A549 (cell line): Measurements from ENCODE around the gene UGT1A10. TPM values are rescaled to one million over a fixed set of nuclear protein-coding genes. Genes with fewer than 3 reads are reported as not detected.
"Not testable (repeated sequence)": the region's sequence is repeated elsewhere in the genome, so short reads cannot be mapped to it uniquely, and the experiment has no call there.

Experiments used
- ATAC-seq, 2 experiments: fragments of 200-7000 bp in 1 of 2; fragments of >200 bp in 1 of 2; cut with Nextera tagmentation in 1 of 2; cut with Tn5 transposase in 1 of 2; 3 replicates each; pipeline versions ENCODE4 v1.8.0 to v1.9.1; 2018 to 2020; ENCODE audit warnings: mild to moderate bottlenecking in 1 of 2, moderate library complexity in 1 of 2
- CTCF ChIA-PET: fragments of 300-600 bp; sonication (Branson Sonifier 250); formaldehyde crosslinking; extraction: SDS; loops from one replicate; lab custom pipeline; 2021; ENCODE audit warnings: antibody characterized with exemption, inconsistent platforms; lab: Yijun Ruan, JAX
- POLR2A ChIA-PET: fragments of 350-600 bp; formaldehyde crosslinking; extraction: SDS; loops from one replicate; lab custom pipeline; 2021; ENCODE audit warnings: antibody characterized with exemption, inconsistent platforms; lab: Yijun Ruan, JAX
- DNase-seq, 2 experiments: peaks; one replicate each; pipeline versions ENCODE4 v3.0.0 to v3.0.0-alpha.2; 2011 to 2016; ENCODE audit warnings: low read depth in 1 of 2, low spot score in 1 of 2
- FAIRE-seq: peaks from 2 replicates; lab custom pipeline; 2011; peaks lifted over from hg19 to GRCh38; lab: Jason Lieb, UNC
- H3K27ac ChIP-seq, 2 experiments: fragments of >200 bp; sonication (Bioruptor Twin); formaldehyde crosslinking; 3 replicates each; pipeline ENCODE4 v1.5.1; 2016 to 2017
- H3K4me1 ChIP-seq: fragments of >200 bp; sonication (Bioruptor Twin); formaldehyde crosslinking; 3 replicates; pipeline ENCODE4 v1.6.1; 2016
- H3K4me2 ChIP-seq: fragments of >200 bp; sonication (Bioruptor Twin); formaldehyde crosslinking; 3 replicates; pipeline ENCODE4 v1.6.1; 2016
- H3K4me3 ChIP-seq: fragments of >200 bp; sonication (Bioruptor Twin); formaldehyde crosslinking; 3 replicates; pipeline ENCODE4 v1.5.1; 2016
- H3K9me3 ChIP-seq: fragments of >200 bp; sonication (Bioruptor Twin); formaldehyde crosslinking; 3 replicates; pipeline ENCODE4 v1.6.1; 2016
- EHF ChIP-seq: fragments of 250-450 bp; sonication (Bioruptor Pico); IDR thresholded peaks from 2 replicates; pipeline ENCODE4 v1.5.0; 2020; ENCODE audit warnings: mild to moderate bottlenecking
- FOSB ChIP-seq: fragments of 250-450 bp; sonication (Bioruptor Pico); IDR thresholded peaks from 2 replicates; pipeline ENCODE4 v1.5.0; 2020; ENCODE audit warnings: mild to moderate bottlenecking, moderate library complexity
- HDAC2 ChIP-seq: fragments of 200-600 bp; sonication (generic); IDR thresholded peaks from 2 replicates; pipeline ENCODE4 v1.6.1; 2016
- HOXB13 ChIP-seq: fragments of 250-450 bp; sonication (Bioruptor Pico); IDR thresholded peaks from 2 replicates; pipeline ENCODE4 v1.5.0; 2020; ENCODE audit warnings: low read depth, mild to moderate bottlenecking, moderate library complexity
- HOXB5 ChIP-seq: fragments of 250-450 bp; sonication (Bioruptor Pico); IDR thresholded peaks from 2 replicates; pipeline ENCODE4 v1.5.0; 2020; ENCODE audit warnings: mild to moderate bottlenecking, moderate library complexity
- JUN ChIP-seq, 2 experiments: fragments of >200 bp; sonication (Bioruptor Twin); formaldehyde crosslinking; IDR thresholded peaks; 2 replicates in 1 of 2; 3 replicates in 1 of 2; pipeline ENCODE4 v1.6.1; 2016 to 2017
- KDM5A ChIP-seq: fragments of 200-600 bp; sonication (generic); IDR thresholded peaks from 2 replicates; pipeline ENCODE4 v1.6.1; 2016; ENCODE audit warnings: antibody characterized with exemption, mild to moderate bottlenecking
- MAZ ChIP-seq: fragments of 150-350 bp; IDR thresholded peaks from 2 replicates; pipeline ENCODE4 v1.6.1; 2014; ENCODE audit warnings: antibody characterized with exemption, low read depth, low read length, borderline replicate concordance
- NFE2L2 ChIP-seq: fragments of 150-350 bp; conservative IDR thresholded peaks from 2 replicates; pipeline ENCODE4 v1.6.1; 2014; ENCODE audit warnings: low read length
- NPAS2 ChIP-seq: fragments of 250-450 bp; sonication (Bioruptor Pico); IDR thresholded peaks from 2 replicates; pipeline ENCODE4 v1.8.0; 2022; ENCODE audit warnings: mild to moderate bottlenecking, moderate library complexity, borderline replicate concordance
- NR3C1 ChIP-seq: fragments of >200 bp; sonication (Bioruptor Twin); formaldehyde crosslinking; IDR thresholded peaks from 3 replicates; pipeline ENCODE4 v1.6.1; 2017
- PHF8 ChIP-seq: fragments of 200-600 bp; sonication (generic); IDR thresholded peaks from 2 replicates; pipeline ENCODE4 v1.6.1; 2016; ENCODE audit warnings: low read depth, mild to moderate bottlenecking, antibody characterized with exemption, moderate library complexity, borderline replicate concordance
- POLR2A ChIP-seq: IDR thresholded peaks from 2 replicates; pipeline ENCODE4 v1.6.1; 2012; ENCODE audit warnings: mild to moderate bottlenecking, low read length
- RARB ChIP-seq: fragments of 250-450 bp; sonication (Bioruptor Pico); IDR thresholded peaks from 2 replicates; pipeline ENCODE4 v1.8.0; 2021; ENCODE audit warnings: mild to moderate bottlenecking, moderate library complexity
- RNF2 ChIP-seq: fragments of 200-600 bp; sonication (generic); IDR thresholded peaks from 2 replicates; pipeline ENCODE4 v1.6.1; 2016; ENCODE audit warnings: low read depth, mild to moderate bottlenecking, antibody characterized with exemption, moderate library complexity, borderline replicate concordance
- TFCP2L1 ChIP-seq: fragments of 250-450 bp; sonication (Bioruptor Pico); IDR thresholded peaks from 2 replicates; pipeline ENCODE4 v1.5.0; 2021; ENCODE audit warnings: mild to moderate bottlenecking
- ZFP36 ChIP-seq: fragments of 450-650 bp; IDR thresholded peaks from 2 replicates; pipeline ENCODE4 v1.6.1; 2014; ENCODE audit warnings: borderline replicate concordance; ENCODE audit not compliant: partially characterized antibody
- whole genome bisulfite sequencing: methylation state at CpG from one replicate; pipeline ENCODE4 v1.1.6; 2017; ENCODE audit errors: missing lambda C conversion rate; 5-methylcytosine and 5-hydroxymethylcytosine counted together
- polyA plus RNA-seq, 4 experiments: library from polyadenylated mRNA; depleted of rRNA in 3 of 4; stranded (reverse); fragments of >200 nt; fragmentation: RNase III in 1 of 4; extraction: RNeasy Plus Mini Kit Qiagen cat#74134 plus additional on column Dnase treatment in 1 of 4; gene quantifications; 2 replicates in 3 of 4; 3 replicates in 1 of 4; pipeline ENCODE4 v1.2.3, GENCODE V29; 2011 to 2017
- TF ChIP-seq, protein P1 (sequence below): IDR thresholded peaks from 2 replicates; pipeline ENCODE4 v1.6.1; 2012
- TF ChIP-seq, protein P2 (sequence below): fragments of >200 bp; sonication (Bioruptor Twin); formaldehyde crosslinking; IDR thresholded peaks from 3 replicates; pipeline ENCODE4 v1.6.1; 2016
- TF ChIP-seq, protein P3 (sequence below): fragments of 250-450 bp; sonication (Bioruptor Pico); IDR thresholded peaks from 2 replicates; pipeline ENCODE4 v1.5.0; 2020; ENCODE audit warnings: low read depth, mild to moderate bottlenecking, moderate library complexity
- TF ChIP-seq, protein P4 (sequence below): fragments of >200 bp; sonication (Bioruptor Twin); formaldehyde crosslinking; IDR thresholded peaks from 2 replicates; pipeline ENCODE4 v1.6.1; 2016
- TF ChIP-seq, protein P5 (sequence below): IDR thresholded peaks from 2 replicates; pipeline ENCODE4 v1.6.1; 2012; ENCODE audit warnings: low read depth, borderline replicate concordance
- TF ChIP-seq, protein P6 (sequence below): IDR thresholded peaks from 2 replicates; pipeline ENCODE4 v1.6.1; 2012
- TF ChIP-seq, protein P7 (sequence below): fragments of >200 bp; sonication (Bioruptor Twin); formaldehyde crosslinking; IDR thresholded peaks from 3 replicates; pipeline ENCODE4 v1.5.1; 2016

UGT1A10 gene
- polyA plus RNA-seq, 2 of the 4 experiments (the other 2 are of a cell fraction) = 0.10 TPM; not detected in 1

DNA sequence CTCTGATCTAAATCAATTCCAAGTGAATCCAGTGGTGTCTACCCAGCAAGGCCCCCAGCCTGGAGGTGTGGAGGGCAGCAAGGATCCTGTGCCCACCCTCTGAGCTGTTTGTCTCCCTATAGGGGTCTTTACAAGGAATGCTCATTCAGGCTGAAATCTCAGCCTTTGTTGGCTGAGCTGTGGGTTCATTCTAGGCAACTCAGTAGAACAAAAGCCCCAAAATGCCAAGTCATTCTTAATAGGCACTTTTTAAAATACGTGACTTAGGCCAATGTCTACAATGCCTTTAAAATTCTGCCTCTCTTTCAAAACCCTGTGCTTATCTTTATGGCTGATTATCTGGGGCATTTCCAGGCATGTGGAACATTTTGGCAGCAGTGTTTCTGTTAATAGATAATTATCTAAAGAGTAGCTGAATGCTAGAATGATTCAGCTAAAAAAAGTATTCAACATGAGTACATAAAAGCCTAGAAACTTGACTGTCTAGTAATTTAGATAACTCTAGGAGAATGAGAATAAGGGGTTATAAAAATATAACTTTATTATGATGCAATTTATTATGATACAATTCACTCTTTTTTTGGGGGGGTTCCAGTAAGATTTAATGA is 63.9 kb downstream of the UGT1A10 start (continued):
- TF ChIP-seq MAZ (no peak), PHF8 (no peak), KDM5A (no peak), POLR2A (no peak), HOXB5 (peak; percentile 86), NFE2L2 (peak; percentile 100), TFCP2L1 (CRISPR knock-in tag) (no peak), RNF2 (no peak), NPAS2 (CRISPR knock-in tag) (peak; percentile 44; the same call in 1 of the 2 replicates), HDAC2 (no peak), ZFP36 (no peak), JUN (IDR thresholded peaks at IDR 0.05) (peak; percentile 98 to 99), EHF (CRISPR knock-in tag) (peak; percentile 79), NR3C1 (no peak)
- TF ChIP-seq, protein P1, sequence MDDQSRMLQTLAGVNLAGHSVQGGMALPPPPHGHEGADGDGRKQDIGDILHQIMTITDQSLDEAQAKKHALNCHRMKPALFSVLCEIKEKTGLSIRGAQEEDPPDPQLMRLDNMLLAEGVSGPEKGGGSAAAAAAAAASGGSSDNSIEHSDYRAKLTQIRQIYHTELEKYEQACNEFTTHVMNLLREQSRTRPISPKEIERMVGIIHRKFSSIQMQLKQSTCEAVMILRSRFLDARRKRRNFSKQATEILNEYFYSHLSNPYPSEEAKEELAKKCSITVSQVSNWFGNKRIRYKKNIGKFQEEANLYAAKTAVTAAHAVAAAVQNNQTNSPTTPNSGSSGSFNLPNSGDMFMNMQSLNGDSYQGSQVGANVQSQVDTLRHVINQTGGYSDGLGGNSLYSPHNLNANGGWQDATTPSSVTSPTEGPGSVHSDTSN = peak; percentile 65; the same call in 1 of the 2 replicates
- TF ChIP-seq, protein P2, sequence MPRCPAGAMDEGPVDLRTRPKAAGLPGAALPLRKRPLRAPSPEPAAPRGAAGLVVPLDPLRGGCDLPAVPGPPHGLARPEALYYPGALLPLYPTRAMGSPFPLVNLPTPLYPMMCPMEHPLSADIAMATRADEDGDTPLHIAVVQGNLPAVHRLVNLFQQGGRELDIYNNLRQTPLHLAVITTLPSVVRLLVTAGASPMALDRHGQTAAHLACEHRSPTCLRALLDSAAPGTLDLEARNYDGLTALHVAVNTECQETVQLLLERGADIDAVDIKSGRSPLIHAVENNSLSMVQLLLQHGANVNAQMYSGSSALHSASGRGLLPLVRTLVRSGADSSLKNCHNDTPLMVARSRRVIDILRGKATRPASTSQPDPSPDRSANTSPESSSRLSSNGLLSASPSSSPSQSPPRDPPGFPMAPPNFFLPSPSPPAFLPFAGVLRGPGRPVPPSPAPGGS = peak; percentile 96
- TF ChIP-seq, protein P3, sequence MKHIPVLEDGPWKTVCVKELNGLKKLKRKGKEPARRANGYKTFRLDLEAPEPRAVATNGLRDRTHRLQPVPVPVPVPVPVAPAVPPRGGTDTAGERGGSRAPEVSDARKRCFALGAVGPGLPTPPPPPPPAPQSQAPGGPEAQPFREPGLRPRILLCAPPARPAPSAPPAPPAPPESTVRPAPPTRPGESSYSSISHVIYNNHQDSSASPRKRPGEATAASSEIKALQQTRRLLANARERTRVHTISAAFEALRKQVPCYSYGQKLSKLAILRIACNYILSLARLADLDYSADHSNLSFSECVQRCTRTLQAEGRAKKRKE (CRISPR knock-in tag) = no peak
- TF ChIP-seq, protein P4, sequence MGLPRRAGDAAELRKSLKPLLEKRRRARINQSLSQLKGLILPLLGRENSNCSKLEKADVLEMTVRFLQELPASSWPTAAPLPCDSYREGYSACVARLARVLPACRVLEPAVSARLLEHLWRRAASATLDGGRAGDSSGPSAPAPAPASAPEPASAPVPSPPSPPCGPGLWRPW = peak; percentile 45
- TF ChIP-seq, protein P5, sequence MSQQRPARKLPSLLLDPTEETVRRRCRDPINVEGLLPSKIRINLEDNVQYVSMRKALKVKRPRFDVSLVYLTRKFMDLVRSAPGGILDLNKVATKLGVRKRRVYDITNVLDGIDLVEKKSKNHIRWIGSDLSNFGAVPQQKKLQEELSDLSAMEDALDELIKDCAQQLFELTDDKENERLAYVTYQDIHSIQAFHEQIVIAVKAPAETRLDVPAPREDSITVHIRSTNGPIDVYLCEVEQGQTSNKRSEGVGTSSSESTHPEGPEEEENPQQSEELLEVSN = peak; percentile 7; the same call in 1 of the 2 replicates
- TF ChIP-seq, protein P6, sequence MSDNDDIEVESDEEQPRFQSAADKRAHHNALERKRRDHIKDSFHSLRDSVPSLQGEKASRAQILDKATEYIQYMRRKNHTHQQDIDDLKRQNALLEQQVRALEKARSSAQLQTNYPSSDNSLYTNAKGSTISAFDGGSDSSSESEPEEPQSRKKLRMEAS = peak; percentile 87
- TF ChIP-seq, protein P7, sequence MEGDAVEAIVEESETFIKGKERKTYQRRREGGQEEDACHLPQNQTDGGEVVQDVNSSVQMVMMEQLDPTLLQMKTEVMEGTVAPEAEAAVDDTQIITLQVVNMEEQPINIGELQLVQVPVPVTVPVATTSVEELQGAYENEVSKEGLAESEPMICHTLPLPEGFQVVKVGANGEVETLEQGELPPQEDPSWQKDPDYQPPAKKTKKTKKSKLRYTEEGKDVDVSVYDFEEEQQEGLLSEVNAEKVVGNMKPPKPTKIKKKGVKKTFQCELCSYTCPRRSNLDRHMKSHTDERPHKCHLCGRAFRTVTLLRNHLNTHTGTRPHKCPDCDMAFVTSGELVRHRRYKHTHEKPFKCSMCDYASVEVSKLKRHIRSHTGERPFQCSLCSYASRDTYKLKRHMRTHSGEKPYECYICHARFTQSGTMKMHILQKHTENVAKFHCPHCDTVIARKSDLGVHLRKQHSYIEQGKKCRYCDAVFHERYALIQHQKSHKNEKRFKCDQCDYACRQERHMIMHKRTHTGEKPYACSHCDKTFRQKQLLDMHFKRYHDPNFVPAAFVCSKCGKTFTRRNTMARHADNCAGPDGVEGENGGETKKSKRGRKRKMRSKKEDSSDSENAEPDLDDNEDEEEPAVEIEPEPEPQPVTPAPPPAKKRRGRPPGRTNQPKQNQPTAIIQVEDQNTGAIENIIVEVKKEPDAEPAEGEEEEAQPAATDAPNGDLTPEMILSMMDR = no peak
- TF ChIP-seq, all 56 proteins: peak for 23

DNA sequence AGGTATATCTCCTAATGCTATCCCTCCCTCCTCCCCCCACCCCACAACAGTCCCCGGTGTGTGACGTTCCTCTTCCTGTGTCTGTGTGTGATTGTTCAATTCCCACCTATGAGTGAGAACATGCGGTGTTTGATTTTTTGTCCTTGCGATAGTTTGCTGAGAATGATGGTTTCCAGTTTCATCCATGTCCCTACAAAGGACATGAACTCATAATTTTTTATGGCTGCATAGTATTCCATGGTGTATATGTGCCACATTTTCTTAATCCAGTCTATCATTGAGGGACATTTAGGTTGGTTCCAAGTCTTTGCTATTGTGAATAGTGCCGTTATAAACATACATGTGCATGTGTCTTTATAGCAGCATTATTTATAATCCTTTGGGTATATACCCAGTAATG is 64.6 kb downstream of the UGT1A10 start:
- 38% methylated on average over 5 of the region's 5 CpGs for WGBS
- Histone ChIP-seq H3K4me2 (0 out of 3 replicates have a peak overlapping the region, but pooled peaks have one; percentile 35), H3K27ac (peak overlapping the region; percentile 99 to 100), H3K4me1 (peaks cover 36% of the 10 kb centered on the region), H3K9me3 (peaks cover 55% of the 10 kb centered on the region)
- ChIA-PET CTCF (interaction anchor here (0.9 to 2.6 kb wide), 4 partner anchors 10 to 215 kb away, joined by 3 to 11 read pairs (median 3); partner anchors contain the start of gene USP40), POLR2A (interaction anchor here (0.8 to 1.9 kb wide), 6 partner anchors 10 to 214 kb away, joined by 4 to 13 read pairs (median 8); partner anchors contain the start of gene USP40)
- H3K4me3 ChIP-seq, FAIRE-seq, ATAC-seq, DNase-seq: not testable (repeated sequence)
- TF ChIP-seq RARB (CRISPR knock-in tag) = peak; percentile 61; the same call in 1 of the 2 replicates
- TF ChIP-seq, protein P3 (CRISPR knock-in tag) = peak; percentile 61; the same call in 1 of the 2 replicates
- TF ChIP-seq FOSB (CRISPR knock-in tag) = 0 out of 2 replicates have a peak, but pooled peaks have one; percentile 3
- TF ChIP-seq HOXB13 (CRISPR knock-in tag) = peak; percentile 64; the same call in 1 of the 2 replicates
